WTC11 (cell line): ENCODE data around the gene OAF. TPM values are rescaled to one million over a fixed set of nuclear protein-coding genes. Genes with fewer than 3 reads are reported as not detected.

Source experiments
- AR ChIP-seq: fragments of 250-450 bp; sonication (Bioruptor Pico); IDR thresholded peaks from 2 replicates; pipeline ENCODE4 v1.9.0; 2021; ENCODE audit warnings: mild to moderate bottlenecking
- ATF6 ChIP-seq: sonication (generic); formaldehyde crosslinking; IDR thresholded peaks from 2 replicates; pipeline ENCODE4 v1.8.1; 2023; ENCODE audit warnings: mild to moderate bottlenecking, missing genetic modification reagents
- E2F1 ChIP-seq: sonication (generic); formaldehyde crosslinking; IDR thresholded peaks from 2 replicates; pipeline ENCODE4 v1.8.0; 2022; ENCODE audit warnings: mild to moderate bottlenecking, missing genetic modification reagents
- ESRRA ChIP-seq: sonication (generic); formaldehyde crosslinking; IDR thresholded peaks from 2 replicates; pipeline ENCODE4 v1.8.1; 2022; ENCODE audit warnings: mild to moderate bottlenecking, missing genetic modification reagents, borderline replicate concordance
- FOXP1 ChIP-seq: sonication (generic); formaldehyde crosslinking; IDR thresholded peaks from 2 replicates; pipeline ENCODE4 v1.8.0; 2022; ENCODE audit warnings: missing genetic modification reagents, mild to moderate bottlenecking, moderate library complexity, borderline replicate concordance
- HMGXB4 ChIP-seq: sonication (generic); formaldehyde crosslinking; IDR thresholded peaks from 2 replicates; pipeline ENCODE4 v1.8.1; 2023; ENCODE audit warnings: mild to moderate bottlenecking, moderate library complexity, missing genetic modification reagents
- MAX ChIP-seq: sonication (generic); formaldehyde crosslinking; IDR thresholded peaks from 2 replicates; pipeline ENCODE4 v1.8.0; 2022; ENCODE audit warnings: mild to moderate bottlenecking, missing genetic modification reagents
- MXD4 ChIP-seq: fragments of 250-450 bp; sonication (Bioruptor Pico); IDR thresholded peaks from 2 replicates; pipeline ENCODE4 v1.8.0; 2021; ENCODE audit warnings: mild to moderate bottlenecking, moderate library complexity, borderline replicate concordance
- NFE2L1 ChIP-seq: sonication (generic); formaldehyde crosslinking; IDR thresholded peaks from 2 replicates; pipeline ENCODE4 v1.8.1; 2023; ENCODE audit warnings: missing genetic modification reagents
- NR3C1 ChIP-seq: sonication (generic); formaldehyde crosslinking; conservative IDR thresholded peaks from 2 replicates; pipeline ENCODE4 v1.8.1; 2023; ENCODE audit warnings: low read depth, mild to moderate bottlenecking, missing genetic modification reagents
- OVOL2 ChIP-seq: fragments of 250-450 bp; sonication (Bioruptor Pico); IDR thresholded peaks from 2 replicates; pipeline ENCODE4 v1.9.0; 2021; ENCODE audit warnings: mild to moderate bottlenecking, borderline replicate concordance
- PRDM15 ChIP-seq: sonication (generic); formaldehyde crosslinking; IDR thresholded peaks from 2 replicates; pipeline ENCODE4 v1.8.0; 2022; ENCODE audit warnings: missing genetic modification reagents
- PRRX2 ChIP-seq: fragments of 250-450 bp; sonication (Bioruptor Pico); IDR thresholded peaks from 2 replicates; pipeline ENCODE4 v1.8.0; 2021; ENCODE audit warnings: mild to moderate bottlenecking
- RELA ChIP-seq: sonication (generic); formaldehyde crosslinking; IDR thresholded peaks from 2 replicates; pipeline ENCODE4 v1.8.1; 2022; ENCODE audit warnings: missing genetic modification reagents, mild to moderate bottlenecking, borderline replicate concordance
- SMAD3 ChIP-seq: sonication (generic); formaldehyde crosslinking; IDR thresholded peaks from 2 replicates; pipeline ENCODE4 v1.8.0; 2022; ENCODE audit warnings: missing genetic modification reagents, mild to moderate bottlenecking, borderline replicate concordance
- SP1 ChIP-seq: sonication (generic); formaldehyde crosslinking; conservative IDR thresholded peaks from 2 replicates; pipeline ENCODE4 v1.8.1; 2022; ENCODE audit warnings: missing genetic modification reagents
- ZNF281 ChIP-seq: sonication (generic); formaldehyde crosslinking; IDR thresholded peaks from 2 replicates; pipeline ENCODE4 v1.8.0; 2023; ENCODE audit warnings: mild to moderate bottlenecking, missing genetic modification reagents
- ZNF423 ChIP-seq: fragments of 250-450 bp; sonication (Bioruptor Pico); IDR thresholded peaks from 2 replicates; pipeline ENCODE4 v2.1.2; 2022; ENCODE audit warnings: mild to moderate bottlenecking, moderate library complexity
- ZNF425 ChIP-seq: fragments of 250-450 bp; sonication (Bioruptor Pico); conservative IDR thresholded peaks from 2 replicates; pipeline ENCODE4 v1.9.0; 2021; ENCODE audit warnings: mild to moderate bottlenecking
- total RNA-seq: library from RNA; stranded (reverse); gene quantifications from 3 replicates; pipeline ENCODE4 v1.2.3, GENCODE V29; 2021

OAF gene
- total RNA-seq, 1 experiment from 2014 or later: 5.6 TPM

GRCh38 chr11:120236169-120237107, 25.6 kb downstream of the OAF start (continued):
- TF ChIP-seq SMAD3 (CRISPR knock-in tag) (peak; percentile 85; the same call in 1 of the 2 replicates), ATF6 (CRISPR knock-in tag) (no peak), SP1 (CRISPR knock-in tag) (peak; percentile 36), E2F1 (CRISPR knock-in tag) (no peak), PRRX2 (CRISPR knock-in tag) (peak; percentile 98), ESRRA (CRISPR knock-in tag) (0 out of 2 replicates have a peak, but pooled peaks have one; percentile 23), AR (peak; percentile 96), OVOL2 (CRISPR knock-in tag) (no peak), HMGXB4 (CRISPR knock-in tag) (no peak), PRDM15 (CRISPR knock-in tag) (no peak), NFE2L1 (no peak), ZNF423 (CRISPR knock-in tag) (no peak), FOXP1 (CRISPR knock-in tag) (no peak; the same call in 1 of the 2 replicates), ZNF425 (CRISPR knock-in tag) (peak; percentile 88), NR3C1 (CRISPR knock-in tag) (no peak), MXD4 (CRISPR knock-in tag) (no peak), MAX (CRISPR knock-in tag) (no peak), ZNF281 (no peak; the same call in 1 of the 2 replicates), RELA (CRISPR knock-in tag) (no peak)
